Effector CD4-positive, alpha-beta T cell (primary cell): Measurements from ENCODE around the gene TSHB.
A peak's percentile ranks its signal among the peaks of the same experiment; 100 is the strongest.

ENCODE experiments used
- DNase-seq: peaks from one replicate; pipeline ENCODE4 v3.0.0-alpha.2; 2020

TSHB gene

DNA sequence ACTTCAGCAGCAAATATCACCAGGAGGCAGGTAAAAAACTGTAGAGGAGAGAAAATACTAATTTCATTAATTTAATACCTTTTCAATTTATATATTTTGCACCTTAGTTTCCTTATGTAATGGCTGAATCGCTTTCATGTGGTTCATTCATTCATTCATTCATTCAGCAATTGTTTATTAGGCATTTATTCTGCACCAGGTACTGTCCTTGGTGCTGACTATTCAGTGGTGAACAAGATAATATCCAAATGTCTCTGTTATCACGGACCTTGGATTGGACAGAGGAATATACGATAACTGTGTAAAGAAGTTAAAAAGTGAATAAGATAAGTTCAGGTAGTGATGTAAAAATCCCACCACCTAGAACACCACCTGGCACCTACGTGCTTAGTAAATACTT, 30.9 kb downstream of the TSHB start:
- no peak for DNase-seq

DNA sequence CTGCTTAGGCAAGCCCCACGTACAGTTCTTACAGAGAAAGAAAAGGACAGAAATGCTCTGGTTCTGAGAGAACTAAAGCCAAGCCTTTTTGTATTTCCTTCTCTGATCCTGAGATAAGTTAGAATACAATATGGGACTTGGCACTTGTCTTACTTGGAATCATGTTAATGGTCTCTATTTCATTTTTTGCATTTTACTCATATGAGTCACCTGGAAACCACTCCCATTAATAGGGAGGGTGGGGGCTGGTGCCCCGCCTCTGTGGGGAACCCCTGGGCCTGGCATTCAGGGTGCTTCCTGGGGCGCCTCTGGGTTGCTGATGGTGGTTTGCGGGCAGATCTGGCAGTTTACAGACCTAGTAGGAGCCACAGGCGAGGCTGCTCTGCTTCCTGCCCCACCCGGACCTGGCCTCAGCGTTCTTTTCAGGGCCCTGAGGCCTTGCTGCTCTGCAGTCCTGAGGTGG, 32.9 kb downstream of the TSHB start:
- DNase-seq = peak; percentile 92

DNA sequence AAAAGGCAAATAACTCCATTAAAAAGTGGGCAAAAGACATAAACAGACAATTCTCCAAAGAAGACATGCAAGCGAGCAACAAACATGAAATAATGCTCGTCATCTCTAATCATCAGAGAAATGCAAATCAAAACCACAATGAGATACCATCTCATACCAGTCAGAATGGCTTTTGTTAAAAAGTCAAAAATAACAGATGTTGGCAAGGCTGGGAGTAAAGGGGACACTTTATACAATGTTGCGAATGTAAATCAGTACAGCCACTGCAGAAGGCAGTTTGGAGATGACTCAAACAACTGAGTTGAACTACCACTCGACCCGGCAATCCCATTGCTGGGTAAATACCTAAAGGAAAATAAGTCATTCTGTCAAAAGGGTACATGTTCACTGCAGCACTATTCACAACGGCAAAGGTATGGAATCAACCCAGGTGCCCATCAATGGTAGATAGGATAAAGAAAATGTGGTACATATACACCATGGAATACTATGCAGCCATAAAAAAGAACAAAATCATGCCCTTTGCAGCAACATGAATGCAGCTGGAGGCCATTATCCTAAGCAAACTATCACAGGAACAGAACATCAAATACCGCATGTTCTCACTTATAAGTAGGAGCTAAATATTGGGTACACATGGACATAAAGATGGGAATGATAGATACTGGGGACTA, 33.7 kb downstream of the TSHB start:
- DNase-seq = peak; percentile 39

DNA sequence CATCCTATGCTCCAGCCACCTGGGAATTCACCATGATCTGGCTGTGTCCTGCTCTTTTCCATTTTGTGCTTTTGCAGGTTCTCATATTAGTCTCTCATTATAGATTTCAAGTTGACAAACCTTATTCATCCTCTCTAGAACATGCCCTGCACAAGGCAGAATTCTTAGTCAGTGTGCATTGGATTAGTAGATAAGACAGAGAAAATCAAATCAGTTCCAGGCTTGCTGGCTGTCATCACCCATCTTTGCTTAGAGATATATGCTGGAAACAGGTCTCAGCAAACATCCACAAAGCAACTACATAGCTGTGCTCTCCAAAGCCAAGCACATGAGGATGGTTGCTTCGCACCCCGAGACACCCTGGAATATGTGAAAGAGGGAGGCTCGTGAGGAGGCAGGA, 34.8 kb downstream of the TSHB start:
- DNase-seq = no peak

DNA sequence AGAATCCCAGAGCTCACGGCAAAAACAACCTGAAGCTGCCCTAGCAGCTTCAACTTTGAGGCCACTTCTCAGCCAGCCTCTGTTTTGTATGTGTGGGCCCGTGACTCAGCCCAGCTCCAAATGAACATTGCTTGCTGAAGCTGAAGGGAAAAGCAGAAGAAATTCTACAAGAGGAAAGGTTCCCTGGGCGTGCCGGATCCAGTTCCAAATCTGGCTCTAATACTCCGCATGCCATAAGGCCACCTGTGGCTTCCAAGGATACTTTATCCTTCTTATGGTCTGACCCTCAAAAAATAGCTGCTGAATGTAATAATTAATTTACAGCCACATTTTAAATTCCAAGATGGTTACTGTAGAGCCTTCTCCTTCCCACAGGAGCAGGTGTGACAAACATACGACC, 35.4 kb downstream of the TSHB start:
- DNase-seq = no peak

DNA sequence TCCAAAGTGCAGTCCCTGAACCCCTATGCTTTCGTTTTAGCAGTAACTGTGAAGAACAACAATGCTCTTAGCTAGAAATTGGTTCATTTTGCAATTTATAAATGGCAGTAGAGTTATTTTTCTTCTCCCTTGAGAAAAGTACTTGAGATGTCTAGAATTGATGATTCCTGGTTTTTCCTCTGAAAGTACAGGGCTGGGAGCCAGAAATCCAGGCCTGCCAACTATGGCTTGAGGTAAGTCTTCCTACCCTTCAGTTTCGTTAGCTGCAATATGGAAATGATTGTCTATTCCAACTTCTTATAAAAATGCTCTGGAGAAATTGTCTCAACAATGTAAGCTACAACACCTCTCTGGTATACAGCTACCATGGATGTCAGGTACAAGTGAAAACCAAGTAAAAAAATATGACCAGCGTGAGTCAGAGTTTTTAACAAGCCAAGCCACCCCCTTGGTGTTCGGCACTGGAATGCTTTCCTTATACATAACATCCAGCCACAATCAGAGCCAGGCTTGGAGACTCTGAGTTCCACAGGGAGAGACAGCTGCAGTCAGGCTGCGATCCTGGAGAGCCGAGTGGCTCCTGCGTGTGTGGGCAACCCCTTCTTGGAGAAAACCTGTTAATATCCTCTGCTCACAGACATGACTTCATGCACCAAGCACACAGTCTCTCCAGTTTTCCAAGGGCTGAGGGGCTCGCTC, 37.7 kb downstream of the TSHB start:
- no peak for DNase-seq

DNA sequence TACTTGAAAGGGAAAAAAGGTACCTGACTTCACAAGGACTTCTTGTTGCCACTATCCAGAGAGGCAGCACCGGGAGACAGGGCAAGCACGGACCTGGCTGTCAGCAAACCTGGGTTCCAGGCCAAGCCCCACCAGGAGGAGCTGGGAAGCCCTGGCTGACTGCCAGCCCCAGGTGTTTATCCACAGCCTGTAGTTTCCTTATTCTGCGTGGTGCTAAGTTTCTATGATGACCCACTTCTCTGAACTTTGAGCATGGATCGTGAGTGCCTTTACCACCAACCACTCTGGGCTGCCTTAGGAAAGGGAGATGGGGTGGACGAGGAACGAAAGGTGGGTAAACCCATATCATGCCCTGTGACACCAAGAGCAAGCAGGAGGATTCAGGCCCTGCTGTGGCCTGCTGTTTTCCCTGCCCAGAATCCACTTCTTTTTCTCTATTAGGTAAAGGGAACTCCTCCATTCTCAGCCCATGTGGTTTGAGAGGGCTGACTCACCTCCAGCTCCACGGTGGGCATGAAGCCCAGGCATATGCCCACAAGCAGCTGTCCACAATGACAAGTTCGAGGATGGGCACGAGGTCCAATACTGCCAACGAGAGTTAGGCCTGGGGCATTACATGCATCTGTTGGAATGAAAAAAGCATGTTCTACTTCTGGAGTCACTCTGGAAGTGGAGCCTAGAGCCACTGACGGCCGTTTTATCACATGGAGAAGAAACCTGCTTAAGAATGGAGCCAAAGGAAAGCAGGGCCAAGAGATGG, 39.4 kb downstream of the TSHB start:
- no peak for DNase-seq

DNA sequence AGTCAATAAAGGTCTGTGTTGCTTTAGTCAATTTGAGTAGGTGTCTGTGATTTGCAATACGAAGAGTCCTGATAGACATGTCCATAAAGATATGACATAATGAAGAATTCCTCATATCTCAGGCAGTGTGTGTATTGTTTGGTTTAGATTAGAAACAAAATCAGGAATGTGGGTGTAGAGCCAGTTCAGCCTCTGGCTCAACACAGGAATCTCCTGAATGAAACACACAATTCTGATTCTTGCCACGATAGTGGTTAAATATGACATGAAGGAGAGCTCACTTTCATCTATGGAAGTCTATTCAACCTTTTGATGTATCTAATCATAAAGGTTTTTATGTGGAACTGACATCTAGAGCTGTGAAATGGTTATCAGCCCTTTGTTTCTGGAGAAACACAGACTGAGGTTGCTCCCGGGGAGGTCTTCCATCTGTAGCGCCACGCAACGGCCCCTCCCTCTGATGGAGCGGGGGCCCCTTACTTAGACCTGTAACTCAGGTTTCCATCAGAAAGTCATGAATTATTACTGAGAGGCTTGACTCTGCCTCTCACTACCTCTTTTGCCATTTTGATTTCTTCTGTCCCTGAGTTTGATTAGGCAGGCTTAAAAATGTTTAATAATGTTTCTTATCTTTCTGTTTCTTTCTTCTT, 40.2 kb downstream of the TSHB start:
- no peak for DNase-seq

DNA sequence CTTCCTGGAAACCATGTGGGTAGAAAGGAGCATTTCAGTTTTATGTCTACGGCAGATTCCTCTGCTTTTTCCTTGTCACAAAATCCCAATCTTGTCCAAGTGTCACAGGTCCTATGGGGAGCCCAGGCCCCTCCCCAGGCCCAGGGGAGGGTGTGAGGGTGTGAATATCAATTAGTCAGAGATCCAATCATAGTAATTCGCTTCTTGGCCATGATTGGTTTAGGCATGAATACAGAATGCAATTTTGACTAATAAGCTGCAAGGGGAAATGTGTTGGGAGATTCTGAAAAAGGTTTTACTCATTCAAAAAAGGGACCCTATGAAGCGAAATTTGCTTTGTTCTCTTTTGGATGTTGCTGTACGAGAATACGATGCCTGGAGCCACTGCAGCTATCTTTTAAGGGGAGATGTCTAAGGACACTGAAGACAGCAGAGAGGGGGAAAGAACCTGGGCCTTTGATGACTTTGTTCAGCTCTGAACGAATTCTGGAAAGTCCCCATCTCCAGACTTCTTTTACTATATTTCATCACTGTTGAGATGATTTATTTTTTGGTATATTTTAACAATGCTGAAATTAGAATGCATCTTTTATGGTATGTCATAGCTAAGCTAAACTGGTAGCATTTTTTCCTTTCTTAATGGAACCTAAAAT, 41.5 kb downstream of the TSHB start:
- no peak for DNase-seq

DNA sequence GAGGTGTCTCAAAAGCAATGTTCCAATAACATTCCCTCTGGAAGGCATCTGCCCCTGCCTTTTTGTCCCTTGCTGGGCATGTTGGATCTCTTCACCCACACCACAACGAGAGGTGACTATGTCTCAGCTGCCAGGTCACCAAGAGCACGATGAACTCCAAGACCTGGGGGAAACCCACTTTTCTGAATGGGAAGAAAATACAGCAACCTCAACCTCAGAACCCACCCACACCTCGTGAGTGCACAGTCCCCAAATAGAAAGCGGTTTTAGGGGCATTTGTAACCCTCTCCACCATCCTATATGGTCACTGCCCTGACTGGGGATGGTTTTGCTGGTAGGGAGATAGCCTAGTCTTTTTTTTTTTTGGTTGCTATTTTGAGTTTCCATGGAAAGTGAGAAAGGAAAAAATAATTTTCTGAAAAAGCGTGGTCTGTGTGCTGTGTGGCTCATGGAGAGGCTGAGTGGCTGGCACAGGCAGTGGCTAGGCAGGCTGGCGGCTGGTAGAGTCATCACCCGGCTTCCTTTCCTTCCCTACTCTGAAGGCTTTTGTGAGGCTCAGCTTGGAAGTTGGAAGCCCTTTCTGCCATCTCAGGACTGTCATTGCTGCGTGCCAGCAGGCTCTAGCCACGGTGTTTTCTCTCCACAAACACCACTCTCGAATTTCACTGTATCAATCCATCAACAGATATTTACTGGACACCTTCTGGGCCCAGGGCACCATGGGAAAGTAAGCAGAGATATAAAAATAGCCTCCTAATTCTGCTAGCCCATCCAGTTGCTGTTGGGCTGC, 43.9 kb downstream of the TSHB start:
- no peak for DNase-seq

DNA sequence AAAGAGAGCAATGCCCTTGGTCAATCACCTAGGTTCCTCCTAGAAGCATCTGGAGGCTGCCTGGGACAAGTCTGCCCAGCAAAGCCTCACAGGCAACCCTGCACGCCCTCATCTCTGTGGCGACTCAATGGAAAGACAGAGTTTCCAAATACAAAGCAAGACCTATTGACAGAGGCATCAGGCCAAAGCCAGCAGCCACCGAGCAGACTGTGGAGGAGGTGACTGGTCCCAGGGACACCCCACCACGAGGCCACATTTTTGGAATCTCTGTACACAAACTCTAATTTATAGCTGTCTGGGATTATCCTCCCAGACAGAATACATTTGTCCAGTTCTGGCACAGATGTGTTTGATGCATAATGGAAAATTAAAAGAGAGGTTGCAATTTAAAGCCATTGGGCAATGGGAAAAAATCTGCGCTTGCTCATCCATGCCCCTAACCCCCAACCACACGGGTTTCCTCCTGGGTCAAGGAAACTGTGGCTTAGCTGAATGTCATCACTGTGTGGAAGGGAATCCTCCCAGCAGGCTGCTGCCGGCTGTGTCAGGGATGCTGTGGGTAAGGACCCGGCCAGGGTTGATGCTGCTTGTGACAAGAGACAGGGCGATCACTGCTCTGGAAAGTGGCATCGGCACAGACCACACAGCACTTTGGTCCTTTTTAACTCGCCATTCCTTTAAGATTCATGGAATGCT, 45.4 kb downstream of the TSHB start:
- no peak for DNase-seq

DNA sequence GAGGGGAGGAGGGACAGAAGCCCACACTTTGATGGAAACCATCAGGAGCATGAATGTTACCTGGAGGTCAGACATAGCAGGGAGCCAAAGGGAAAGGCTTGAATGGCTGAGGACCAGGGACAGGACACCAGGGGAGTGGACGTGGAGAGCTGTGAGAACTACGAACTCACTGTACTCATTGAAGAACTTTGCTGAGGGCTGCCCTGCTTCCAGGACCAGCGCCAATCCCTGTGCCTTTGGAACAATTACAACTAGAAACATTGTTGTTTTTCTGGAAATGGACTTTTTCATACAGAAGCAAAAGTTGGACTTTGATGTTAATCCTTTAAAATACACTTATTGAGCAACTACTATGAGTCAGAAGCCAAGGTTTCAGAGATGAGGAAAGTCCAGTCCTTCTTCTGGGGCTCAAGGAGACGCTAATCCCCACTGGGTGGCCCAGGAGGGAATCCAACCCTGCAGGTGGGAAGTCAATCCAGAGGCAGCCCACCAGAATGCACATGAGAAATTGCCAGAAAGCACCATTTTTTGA, 46.8 kb downstream of the TSHB start:
- DNase-seq = no peak

DNA sequence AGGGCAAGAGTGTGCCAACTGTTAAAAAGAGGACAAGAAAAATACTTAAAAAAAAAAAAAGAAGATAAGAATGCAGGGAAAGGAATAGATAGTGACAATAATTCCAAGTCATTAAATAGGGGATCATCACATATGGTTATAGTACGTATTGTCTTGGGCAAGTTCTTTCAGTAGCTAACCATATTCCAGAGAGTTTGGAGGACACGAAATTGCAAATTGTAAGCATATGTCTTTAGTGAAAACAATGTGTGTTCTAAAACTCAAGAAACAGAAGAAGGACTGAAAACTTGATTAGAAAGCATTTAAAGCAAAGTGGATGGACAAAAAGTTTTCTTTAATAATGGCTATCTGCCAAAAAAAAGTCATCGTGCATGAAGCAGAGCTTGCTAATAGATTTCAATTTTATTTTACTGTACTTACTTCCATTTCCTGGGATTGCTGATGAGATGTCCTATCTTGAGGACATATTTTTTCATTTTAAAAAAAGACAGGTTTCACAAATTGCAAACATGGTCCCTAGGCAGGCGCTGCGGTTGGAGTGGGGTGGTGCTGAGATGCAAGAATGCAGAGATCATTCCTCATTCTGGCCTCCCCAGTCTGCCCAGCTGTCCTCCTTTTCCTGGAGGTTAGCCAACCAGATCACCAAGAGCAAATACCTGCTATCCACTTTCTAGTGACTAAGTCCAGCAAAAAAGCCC, 47.8 kb downstream of the TSHB start:
- no peak for DNase-seq

DNA sequence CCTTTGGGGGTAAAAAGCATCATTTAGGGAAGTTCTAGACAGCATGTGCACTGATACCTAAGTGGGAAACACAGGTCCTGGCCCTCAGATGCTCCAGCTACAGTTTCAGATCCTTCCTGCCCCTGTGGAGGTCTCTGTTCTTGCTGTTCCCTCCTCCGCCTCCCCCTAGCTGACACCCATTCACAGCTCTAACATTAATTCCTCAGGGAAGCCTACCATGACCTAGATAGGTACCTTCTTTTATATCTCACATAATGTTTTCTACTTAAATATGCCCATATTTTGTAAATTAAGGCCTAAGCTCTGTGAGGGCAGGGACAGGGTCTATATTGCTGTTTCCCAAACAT, 48.3 kb downstream of the TSHB start:
- DNase-seq = no peak

DNA sequence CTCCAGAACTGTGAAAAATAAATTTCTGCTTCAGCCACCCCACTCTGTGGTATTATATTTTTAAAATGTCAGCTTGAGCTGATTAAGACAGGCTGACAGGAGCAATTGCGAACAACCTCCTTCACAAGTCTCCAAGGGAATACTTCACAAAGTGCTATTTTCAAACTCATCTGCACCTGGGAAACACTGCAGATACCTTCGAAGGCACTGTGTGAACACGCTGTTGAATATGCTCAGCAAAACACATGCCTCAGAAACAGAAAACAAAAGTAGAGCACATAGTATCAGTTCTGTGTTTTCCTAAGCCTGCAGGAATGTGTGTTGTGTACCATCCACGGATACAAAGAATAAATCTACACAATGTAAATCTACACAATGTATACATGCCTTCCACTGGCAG, 49.1 kb downstream of the TSHB start:
- no peak for DNase-seq

DNA sequence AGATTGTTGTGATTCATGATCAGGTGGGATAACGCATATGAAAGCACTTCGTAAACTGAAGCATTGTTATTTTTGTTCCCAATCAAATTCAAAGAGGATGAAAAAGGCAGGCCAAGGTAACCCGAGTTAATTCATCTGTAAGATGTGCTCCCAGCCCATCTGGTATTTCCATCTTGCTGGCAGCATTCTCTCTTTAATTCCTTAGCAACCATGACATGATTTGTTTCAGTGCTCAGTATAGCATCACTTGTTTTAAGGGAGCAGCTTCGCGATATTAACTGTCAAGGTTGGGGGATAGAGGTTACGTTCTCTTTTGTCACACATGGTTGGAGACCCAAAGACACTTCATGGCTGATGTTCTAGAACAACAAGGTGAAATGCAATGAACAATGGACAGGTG, 53.3 kb downstream of the TSHB start:
- no peak for DNase-seq
